Measurements from ENCODE around the gene CCT4. TPM values are rescaled to one million over a fixed set of nuclear protein-coding genes. Genes with fewer than 3 reads are reported as not detected.
A peak's percentile ranks its signal among the peaks of the same experiment; 100 is the strongest.
"Not testable (repeated sequence)": the region's sequence is repeated elsewhere in the genome, so short reads cannot be mapped to it uniquely, and the experiment has no call there.

The CCT4 gene
- total and polyA plus RNA-seq, 2 experiments from 2014 or later = 333 to 343 TPM

DNA sequence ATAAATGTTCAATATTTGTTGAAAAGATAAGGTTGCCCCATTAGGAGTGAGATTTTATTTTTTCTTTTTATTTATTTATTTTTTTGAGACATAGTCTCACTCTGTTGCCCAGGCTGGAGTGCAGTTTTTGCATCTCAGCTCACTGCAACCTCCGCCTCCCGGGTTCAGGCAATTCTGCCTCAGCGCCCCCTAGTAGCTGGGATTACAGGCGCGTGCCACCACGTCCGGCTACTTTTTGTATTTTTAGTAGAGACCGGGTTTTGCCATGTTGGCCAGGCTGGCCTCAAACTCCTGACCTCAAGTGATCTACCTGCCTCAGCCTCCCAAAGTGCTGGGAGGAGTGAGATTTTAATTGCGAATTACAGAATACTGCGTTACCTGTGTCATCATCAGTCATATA, 37.2 kb downstream of the CCT4 start:
- peak; percentile 32 to 47 for TF ChIP-seq CTCF (conservative IDR thresholded peaks at IDR 0.05; ENCODE audit: low read depth in 2 of 2)
- not testable (repeated sequence) for H3K9me3 Mint-ChIP-seq; H3F3A ChIP-seq (replicated peaks; ENCODE audit: low read depth); H3K4me3 Mint-ChIP-seq; H3K4me1 ChIP-seq (ENCODE audit: insufficient read depth); H3K79me2 ChIP-seq (replicated peaks; ENCODE audit: insufficient read depth); H3K27ac ChIP-seq (ENCODE audit: low read depth); H3K27ac Mint-ChIP-seq; H3K36me3 Mint-ChIP-seq (ENCODE audit: low read depth); H2AFZ ChIP-seq; H4K20me1 ChIP-seq (replicated peaks; ENCODE audit: insufficient read depth); H3K9me2 ChIP-seq (ENCODE audit: insufficient read depth); H3K4me3 ChIP-seq; H3K4me2 ChIP-seq; ATAC-seq; H3K27me3 ChIP-seq (ENCODE audit: insufficient read depth); H3K36me3 ChIP-seq (ENCODE audit: insufficient read depth)
- H3K4me1 Mint-ChIP-seq = peaks cover 11% of the 10 kb centered on the region; the same call in 2 of the 3 replicates
- peak; percentile 19 for DNase-seq (ENCODE audit: low spot score)
- H3K27me3 Mint-ChIP-seq (ENCODE audit: insufficient read depth, low read depth, poor library complexity) = peaks cover 16% of the 10 kb centered on the region

DNA sequence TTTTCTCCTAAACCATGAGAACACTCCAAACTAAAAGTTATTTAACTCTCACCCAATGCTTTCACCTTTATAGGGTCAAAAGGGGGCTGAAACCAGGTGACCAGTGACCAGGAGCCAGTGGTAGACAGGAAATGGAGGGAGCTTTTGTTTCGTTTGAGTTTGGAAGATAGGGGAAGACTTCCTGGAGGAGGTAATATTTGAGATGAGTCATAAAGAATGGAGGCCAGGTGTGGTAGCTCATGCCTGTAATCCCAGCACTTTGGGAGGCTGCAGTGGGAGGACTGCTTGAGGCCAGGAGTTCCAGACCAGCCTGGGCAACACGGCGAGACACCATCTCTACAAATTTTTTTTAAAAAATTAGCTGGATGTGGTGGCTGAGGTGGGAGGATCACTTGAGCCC, 43.1 kb downstream of the CCT4 start:
- Histone ChIP-seq H3K4me1 (ENCODE audit: insufficient read depth) (no peaks in the 10 kb centered on the region), H3K4me3 (no peak overlapping the region), H3F3A (replicated peaks; ENCODE audit: low read depth) (no peaks in the 10 kb centered on the region), H3K79me2 (replicated peaks; ENCODE audit: insufficient read depth) (no peaks in the 10 kb centered on the region), H3K27ac (ENCODE audit: low read depth) (no peak overlapping the region), H4K20me1 (replicated peaks; ENCODE audit: insufficient read depth) (no peaks in the 10 kb centered on the region), H2AFZ (no peak overlapping the region), H3K36me3 (ENCODE audit: insufficient read depth) (no peaks in the 10 kb centered on the region; the same call in 1 of the 2 replicates), H3K27me3 (ENCODE audit: insufficient read depth) (no peaks in the 10 kb centered on the region), H3K4me2 (no peak overlapping the region), H3K9me2 (ENCODE audit: insufficient read depth) (no peaks in the 10 kb centered on the region)
- H3K27ac Mint-ChIP-seq = no peak overlapping the region
- H3K36me3 Mint-ChIP-seq (ENCODE audit: low read depth) = peaks cover 6% of the 10 kb centered on the region; the same call in 1 of the 3 replicates
- no peak for TF ChIP-seq ZNF114 (CRISPR knock-in tag; IDR thresholded peaks at IDR 0.05)
- TF ChIP-seq, protein P1, sequence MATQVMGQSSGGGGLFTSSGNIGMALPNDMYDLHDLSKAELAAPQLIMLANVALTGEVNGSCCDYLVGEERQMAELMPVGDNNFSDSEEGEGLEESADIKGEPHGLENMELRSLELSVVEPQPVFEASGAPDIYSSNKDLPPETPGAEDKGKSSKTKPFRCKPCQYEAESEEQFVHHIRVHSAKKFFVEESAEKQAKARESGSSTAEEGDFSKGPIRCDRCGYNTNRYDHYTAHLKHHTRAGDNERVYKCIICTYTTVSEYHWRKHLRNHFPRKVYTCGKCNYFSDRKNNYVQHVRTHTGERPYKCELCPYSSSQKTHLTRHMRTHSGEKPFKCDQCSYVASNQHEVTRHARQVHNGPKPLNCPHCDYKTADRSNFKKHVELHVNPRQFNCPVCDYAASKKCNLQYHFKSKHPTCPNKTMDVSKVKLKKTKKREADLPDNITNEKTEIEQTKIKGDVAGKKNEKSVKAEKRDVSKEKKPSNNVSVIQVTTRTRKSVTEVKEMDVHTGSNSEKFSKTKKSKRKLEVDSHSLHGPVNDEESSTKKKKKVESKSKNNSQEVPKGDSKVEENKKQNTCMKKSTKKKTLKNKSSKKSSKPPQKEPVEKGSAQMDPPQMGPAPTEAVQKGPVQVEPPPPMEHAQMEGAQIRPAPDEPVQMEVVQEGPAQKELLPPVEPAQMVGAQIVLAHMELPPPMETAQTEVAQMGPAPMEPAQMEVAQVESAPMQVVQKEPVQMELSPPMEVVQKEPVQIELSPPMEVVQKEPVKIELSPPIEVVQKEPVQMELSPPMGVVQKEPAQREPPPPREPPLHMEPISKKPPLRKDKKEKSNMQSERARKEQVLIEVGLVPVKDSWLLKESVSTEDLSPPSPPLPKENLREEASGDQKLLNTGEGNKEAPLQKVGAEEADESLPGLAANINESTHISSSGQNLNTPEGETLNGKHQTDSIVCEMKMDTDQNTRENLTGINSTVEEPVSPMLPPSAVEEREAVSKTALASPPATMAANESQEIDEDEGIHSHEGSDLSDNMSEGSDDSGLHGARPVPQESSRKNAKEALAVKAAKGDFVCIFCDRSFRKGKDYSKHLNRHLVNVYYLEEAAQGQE (IDR thresholded peaks at IDR 0.05; ENCODE audit: unreplicated experiment) = no peak
- no peak for TF ChIP-seq CREB1 (CRISPR knock-in tag; IDR thresholded peaks at IDR 0.05; ENCODE audit: low read depth)
- no peak for TF ChIP-seq NANOG (IDR thresholded peaks at IDR 0.05; ENCODE audit: borderline replicate concordance)
- H3K4me1 Mint-ChIP-seq = no peaks in the 10 kb centered on the region; the same call in 2 of the 3 replicates
- H3K27me3 Mint-ChIP-seq (ENCODE audit: insufficient read depth, low read depth, poor library complexity) = peaks cover 6% of the 10 kb centered on the region
- DNase-seq (ENCODE audit: low spot score) (no peak), ATAC-seq (no peak)
- no peak overlapping the region for H3K4me3 Mint-ChIP-seq
- H3K9me3 Mint-ChIP-seq = no peaks in the 10 kb centered on the region

Measured in GM23338 (cell line).